ENCODE measurements around the gene PRKCZ. TPM values are rescaled to one million over a fixed set of nuclear protein-coding genes. Genes with fewer than 3 reads are reported as not detected.

Gene PRKCZ
- polyA plus RNA-seq, 2 donors, result 21.2 to 34.3 TPM

GRCh38 chr1:2101946-2102345 lies 51.7 kb downstream of the PRKCZ start:
- Histone ChIP-seq H3K9me3 (ENCODE audit: control insufficient read depth in 2 of 2, insufficient read depth in 1 of 2, low read depth in 1 of 2, low read length in 1 of 2) (peaks cover 4 to 6% of the 10 kb centered on the region in 2 donors), H3K36me3 (ENCODE audit: control insufficient read depth in 2 of 2, insufficient read depth in 2 of 2, low read length in 1 of 2) (peaks cover 0 to 20% of the 10 kb centered on the region in 2 donors), H3K4me3 (ENCODE audit: low read depth in 1 of 2, low read length in 2 of 2) (no peak overlapping the region), H3K4me1 (ENCODE audit: control insufficient read depth in 2 of 2, insufficient read depth in 2 of 2, low read length in 1 of 2) (peaks cover 3 to 5% of the 10 kb centered on the region in 2 donors), H3K27me3 (ENCODE audit: control insufficient read depth in 1 of 2, insufficient read depth in 2 of 2, low read length in 2 of 2) (no peaks in the 10 kb centered on the region), H3K27ac (ENCODE audit: low read depth in 2 of 2, low read length in 1 of 2) (no peak overlapping the region)
- 89% methylated on average over 8 of the region's 8 CpGs for WGBS, 2 donors

DNA sequence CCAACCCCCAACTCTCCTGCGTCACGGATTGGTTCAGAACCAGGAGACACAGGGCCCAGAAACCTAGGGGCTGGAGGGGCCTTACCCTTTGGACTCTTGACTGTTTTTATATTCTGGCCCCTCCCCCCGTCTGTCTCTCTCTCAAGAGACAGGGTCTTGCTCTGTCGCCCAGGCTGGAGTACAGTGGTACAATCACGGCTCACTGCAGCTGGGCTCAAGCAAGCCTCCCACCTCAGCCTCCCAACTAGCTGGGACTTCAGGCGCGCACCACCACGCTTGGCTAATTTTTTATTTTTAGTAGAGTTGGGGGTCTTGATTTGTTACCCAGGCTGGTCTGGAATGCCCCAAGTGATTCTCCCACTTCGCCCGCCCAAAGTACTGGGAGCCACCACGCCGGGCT lies 52.5 kb downstream of the PRKCZ start:
- Histone ChIP-seq H3K4me1 (ENCODE audit: control insufficient read depth in 2 of 2, insufficient read depth in 2 of 2, low read length in 1 of 2) (peaks cover 3 to 5% of the 10 kb centered on the region in 2 donors), H3K27ac (ENCODE audit: low read depth in 2 of 2, low read length in 1 of 2) (no peak overlapping the region), H3K27me3 (ENCODE audit: control insufficient read depth in 1 of 2, insufficient read depth in 2 of 2, low read length in 2 of 2) (no peaks in the 10 kb centered on the region), H3K4me3 (ENCODE audit: low read depth in 1 of 2, low read length in 2 of 2) (no peak overlapping the region), H3K9me3 (ENCODE audit: control insufficient read depth in 2 of 2, insufficient read depth in 1 of 2, low read depth in 1 of 2, low read length in 1 of 2) (no peaks in the 10 kb centered on the region), H3K36me3 (ENCODE audit: control insufficient read depth in 2 of 2, insufficient read depth in 2 of 2, low read length in 1 of 2) (peaks cover 0 to 21% of the 10 kb centered on the region in 2 donors)
- 94 to 96% methylated on average over 12 of the region's 12 CpGs for WGBS, 2 donors

- peaks cover 3 to 5% of the 10 kb centered on the region in 2 donors for H3K4me1 ChIP-seq (ENCODE audit: control insufficient read depth in 2 of 2, insufficient read depth in 2 of 2, low read length in 1 of 2)
- no peak overlapping the region for H3K4me3 ChIP-seq (ENCODE audit: low read depth in 1 of 2, low read length in 2 of 2)
- no peak overlapping the region for H3K27ac ChIP-seq (ENCODE audit: low read depth in 2 of 2, low read length in 1 of 2)
- H3K27me3 ChIP-seq (ENCODE audit: control insufficient read depth in 1 of 2, insufficient read depth in 2 of 2, low read length in 2 of 2), result no peaks in the 10 kb centered on the region
- 86 to 87% methylated on average over 25 of the region's 25 CpGs for WGBS, 2 donors
- no peaks in the 10 kb centered on the region for H3K9me3 ChIP-seq (ENCODE audit: control insufficient read depth in 2 of 2, insufficient read depth in 1 of 2, low read depth in 1 of 2, low read length in 1 of 2)
- peaks cover 0 to 23% of the 10 kb centered on the region in 2 donors for H3K36me3 ChIP-seq (ENCODE audit: control insufficient read depth in 2 of 2, insufficient read depth in 2 of 2, low read length in 1 of 2)
Observed at GRCh38 chr1:2103266-2103900, 53.2 kb downstream of the PRKCZ start.

GRCh38 chr1:2103901-2104590 lies 53.8 kb downstream of the PRKCZ start:
- no peaks in the 10 kb centered on the region for H3K9me3 ChIP-seq (ENCODE audit: control insufficient read depth in 2 of 2, insufficient read depth in 1 of 2, low read depth in 1 of 2, low read length in 1 of 2)
- WGBS, 2 donors, result 69 to 82% methylated on average over 22 of the region's 22 CpGs
- H3K27ac ChIP-seq (ENCODE audit: low read depth in 2 of 2, low read length in 1 of 2), result peak overlapping the region; percentile 38 to 76
- H3K36me3 ChIP-seq (ENCODE audit: control insufficient read depth in 2 of 2, insufficient read depth in 2 of 2, low read length in 1 of 2), result peaks cover 0 to 23% of the 10 kb centered on the region in 2 donors
- no peaks in the 10 kb centered on the region for H3K27me3 ChIP-seq (ENCODE audit: control insufficient read depth in 1 of 2, insufficient read depth in 2 of 2, low read length in 2 of 2)
- peaks cover 3 to 5% of the 10 kb centered on the region in 2 donors for H3K4me1 ChIP-seq (ENCODE audit: control insufficient read depth in 2 of 2, insufficient read depth in 2 of 2, low read length in 1 of 2)
- no peak overlapping the region for H3K4me3 ChIP-seq (ENCODE audit: low read depth in 1 of 2, low read length in 2 of 2)

DNA sequence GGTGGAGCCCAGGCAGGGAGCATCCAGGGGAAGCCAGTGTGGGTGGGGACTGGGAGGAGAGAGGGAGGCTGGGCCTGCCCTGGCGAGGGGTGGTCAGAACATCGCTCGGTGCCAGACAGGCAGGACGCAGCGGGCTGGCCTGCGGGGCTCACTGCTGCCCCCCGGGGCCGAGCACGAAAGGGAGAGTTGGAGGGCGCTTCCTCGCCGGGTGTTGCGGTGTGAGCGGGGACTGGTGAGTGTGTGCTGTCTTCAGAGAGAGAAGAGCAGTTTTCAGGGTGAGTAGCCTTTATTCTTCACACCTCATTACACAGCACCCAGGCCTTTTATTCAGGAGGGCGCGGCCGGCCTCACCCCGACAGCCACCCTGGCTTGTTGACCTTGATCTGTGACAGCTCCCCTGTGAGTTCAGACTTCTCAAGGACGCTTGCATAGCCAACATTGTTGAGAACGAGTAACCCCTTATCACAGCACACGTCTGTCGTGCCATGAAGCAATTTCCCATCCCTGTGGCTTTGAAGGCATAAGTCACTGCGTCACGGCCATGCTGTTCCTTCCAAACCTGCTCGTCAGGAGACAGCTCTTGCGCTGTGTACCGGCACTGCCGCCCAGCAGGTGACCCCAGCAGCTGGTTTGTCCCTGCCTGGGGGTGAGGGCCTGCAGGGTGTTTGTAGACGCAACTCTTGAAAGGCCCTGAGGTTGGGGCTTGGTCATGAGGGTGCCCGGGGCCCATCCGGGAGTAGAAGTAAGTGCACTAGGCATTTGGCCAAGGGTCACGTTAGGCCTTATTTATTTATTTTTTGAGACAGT lies 54.6 kb downstream of the PRKCZ start:
- Histone ChIP-seq H3K4me1 (ENCODE audit: control insufficient read depth in 2 of 2, insufficient read depth in 2 of 2, low read length in 1 of 2) (peaks cover 3 to 5% of the 10 kb centered on the region in 2 donors), H3K4me3 (ENCODE audit: low read depth in 1 of 2, low read length in 2 of 2) (no peak overlapping the region), H3K36me3 (ENCODE audit: control insufficient read depth in 2 of 2, insufficient read depth in 2 of 2, low read length in 1 of 2) (peaks cover 0 to 23% of the 10 kb centered on the region in 2 donors), H3K9me3 (ENCODE audit: control insufficient read depth in 2 of 2, insufficient read depth in 1 of 2, low read depth in 1 of 2, low read length in 1 of 2) (no peaks in the 10 kb centered on the region), H3K27ac (ENCODE audit: low read depth in 2 of 2, low read length in 1 of 2) (peak overlapping the region; percentile 38 to 76), H3K27me3 (ENCODE audit: control insufficient read depth in 1 of 2, insufficient read depth in 2 of 2, low read length in 2 of 2) (no peaks in the 10 kb centered on the region)
- 68 to 72% methylated on average over 26 to 32 of the region's 32 CpGs for WGBS, 2 donors

DNA sequence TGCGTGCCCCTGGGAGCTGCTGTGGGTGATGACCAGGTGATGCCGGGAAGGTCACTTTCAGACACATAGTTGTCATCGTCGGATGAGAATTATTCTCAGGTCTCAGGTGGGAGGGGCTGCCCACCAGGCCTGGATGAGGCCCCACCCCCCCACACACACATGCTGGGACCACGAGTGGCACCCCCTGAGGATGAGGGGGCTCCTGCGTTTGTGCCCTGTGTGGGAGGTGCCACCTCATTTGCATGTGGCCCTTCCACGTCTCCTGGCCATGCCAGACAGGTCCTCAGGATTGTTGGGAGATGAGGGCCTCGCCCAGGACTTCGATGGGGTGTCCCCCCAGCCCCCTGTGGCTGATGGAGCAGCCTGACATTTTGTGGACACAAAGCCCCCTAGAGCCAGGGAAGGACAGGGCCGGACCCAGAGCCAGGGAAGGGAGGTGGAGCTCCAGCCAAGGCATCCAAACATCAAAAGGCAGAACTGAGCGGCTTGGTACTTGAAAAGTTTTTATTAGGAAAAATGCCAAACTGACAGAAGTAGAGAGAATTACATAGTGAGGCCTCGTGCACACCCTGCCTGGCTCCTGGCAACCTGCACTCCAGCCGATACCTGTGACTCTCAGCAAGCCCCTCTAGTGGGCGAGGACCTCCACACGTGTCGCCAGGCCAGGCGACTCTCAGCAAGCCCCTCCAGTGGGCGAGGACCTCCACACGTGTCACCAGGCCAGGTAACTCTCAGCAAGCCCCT lies 55.7 kb downstream of the PRKCZ start:
- no peak overlapping the region for H3K4me3 ChIP-seq (ENCODE audit: low read depth in 1 of 2, low read length in 2 of 2)
- H3K4me1 ChIP-seq (ENCODE audit: control insufficient read depth in 2 of 2, insufficient read depth in 2 of 2, low read length in 1 of 2), result peaks cover 3 to 5% of the 10 kb centered on the region in 2 donors
- WGBS, 2 donors, result 84 to 88% methylated on average over 17 to 19 of the region's 19 CpGs
- H3K36me3 ChIP-seq (ENCODE audit: control insufficient read depth in 2 of 2, insufficient read depth in 2 of 2, low read length in 1 of 2), result peaks cover 0 to 23% of the 10 kb centered on the region in 2 donors
- H3K27ac ChIP-seq (ENCODE audit: low read depth in 2 of 2, low read length in 1 of 2), result no peak overlapping the region
- no peaks in the 10 kb centered on the region for H3K27me3 ChIP-seq (ENCODE audit: control insufficient read depth in 1 of 2, insufficient read depth in 2 of 2, low read length in 2 of 2)
- no peaks in the 10 kb centered on the region for H3K9me3 ChIP-seq (ENCODE audit: control insufficient read depth in 2 of 2, insufficient read depth in 1 of 2, low read depth in 1 of 2, low read length in 1 of 2)

DNA sequence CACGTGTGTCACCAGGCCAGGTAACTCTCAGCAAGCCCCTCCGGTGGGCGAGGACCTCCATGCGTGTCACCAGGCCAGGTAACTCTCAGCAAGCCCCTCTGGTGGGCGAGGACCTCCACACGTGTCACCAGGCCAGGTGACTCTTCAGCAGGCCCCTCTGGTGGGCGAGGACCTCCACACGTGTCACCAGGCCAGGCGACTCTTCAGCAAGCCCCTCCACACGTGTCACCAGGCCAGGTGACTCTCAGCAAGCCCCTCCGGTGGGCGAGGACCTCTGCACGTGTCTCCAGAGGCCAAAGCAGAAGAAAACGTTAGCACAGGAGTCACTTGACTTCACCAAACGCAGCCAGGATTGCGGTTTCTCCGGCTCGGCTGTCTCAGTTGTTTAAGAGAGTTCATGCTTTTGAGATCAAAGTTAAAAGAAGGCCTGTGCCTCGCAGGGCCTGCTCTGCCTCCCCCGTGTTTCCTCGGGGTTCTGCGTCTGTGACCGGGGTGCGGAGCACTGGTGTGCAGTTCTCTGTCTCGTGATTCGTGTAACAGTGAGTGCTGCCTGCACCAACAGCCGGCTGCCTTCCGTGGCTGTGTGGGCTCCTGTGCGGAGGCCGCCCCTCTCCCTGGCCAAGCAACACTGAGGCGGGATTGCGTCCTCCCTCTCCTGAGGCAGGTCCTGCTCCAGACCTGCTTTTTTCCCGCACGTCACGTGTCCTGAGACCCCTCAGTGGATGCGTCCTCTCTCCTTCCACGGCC lies 56.6 kb downstream of the PRKCZ start:
- Histone ChIP-seq H3K27ac (ENCODE audit: low read depth in 2 of 2, low read length in 1 of 2) (no peak overlapping the region), H3K4me3 (ENCODE audit: low read depth in 1 of 2, low read length in 2 of 2) (no peak overlapping the region), H3K36me3 (ENCODE audit: control insufficient read depth in 2 of 2, insufficient read depth in 2 of 2, low read length in 1 of 2) (peaks cover 0 to 23% of the 10 kb centered on the region in 2 donors), H3K27me3 (ENCODE audit: control insufficient read depth in 1 of 2, insufficient read depth in 2 of 2, low read length in 2 of 2) (no peaks in the 10 kb centered on the region), H3K9me3 (ENCODE audit: control insufficient read depth in 2 of 2, insufficient read depth in 1 of 2, low read depth in 1 of 2, low read length in 1 of 2) (no peaks in the 10 kb centered on the region), H3K4me1 (ENCODE audit: control insufficient read depth in 2 of 2, insufficient read depth in 2 of 2, low read length in 1 of 2) (peaks cover 3 to 5% of the 10 kb centered on the region in 2 donors)
- WGBS, 2 donors, result 83 to 87% methylated on average over 37 of the region's 37 CpGs

GRCh38 chr1:2107586-2108212 lies 57.5 kb downstream of the PRKCZ start:
- 87 to 92% methylated on average over 22 to 23 of the region's 23 CpGs for WGBS, 2 donors
- Histone ChIP-seq H3K4me3 (ENCODE audit: low read depth in 1 of 2, low read length in 2 of 2) (no peak overlapping the region), H3K4me1 (ENCODE audit: control insufficient read depth in 2 of 2, insufficient read depth in 2 of 2, low read length in 1 of 2) (peaks cover 3 to 5% of the 10 kb centered on the region in 2 donors), H3K9me3 (ENCODE audit: control insufficient read depth in 2 of 2, insufficient read depth in 1 of 2, low read depth in 1 of 2, low read length in 1 of 2) (no peaks in the 10 kb centered on the region), H3K36me3 (ENCODE audit: control insufficient read depth in 2 of 2, insufficient read depth in 2 of 2, low read length in 1 of 2) (peaks cover 0 to 24% of the 10 kb centered on the region in 2 donors), H3K27me3 (ENCODE audit: control insufficient read depth in 1 of 2, insufficient read depth in 2 of 2, low read length in 2 of 2) (no peaks in the 10 kb centered on the region), H3K27ac (ENCODE audit: low read depth in 2 of 2, low read length in 1 of 2) (no peak overlapping the region)

Measured in esophagus (tissue), 2 donors.